ENCODE data around the gene TLL2. TPM values are rescaled to one million over a fixed set of nuclear protein-coding genes. Genes with fewer than 3 reads are reported as not detected.

Gene TLL2
- total RNA-seq, 1 experiment from 2014 or later: 0.14 TPM

GRCh38 chr10:96390460-96390864 is 123.3 kb downstream of the TLL2 start:
- H3K36me3 Mint-ChIP-seq (ENCODE audit: insufficient read depth, unreplicated experiment): no peaks in the 10 kb centered on the region
- peaks cover 21% of the 10 kb centered on the region for H3K27me3 Mint-ChIP-seq (ENCODE audit: insufficient read depth, unreplicated experiment)
- no peak overlapping the region for H3K27ac Mint-ChIP-seq (ENCODE audit: unreplicated experiment)
- no peak overlapping the region for H3K4me3 Mint-ChIP-seq (ENCODE audit: unreplicated experiment)
- DNase-seq: no peak
- Histone ChIP-seq H3K4me3 (ENCODE audit: low read depth, low read length) (no peak overlapping the region), H3K36me3 (ENCODE audit: control insufficient read depth, insufficient read depth, low read length) (no peaks in the 10 kb centered on the region), H3K4me1 (no peaks in the 10 kb centered on the region), H3K9me3 (no peaks in the 10 kb centered on the region), H3K27me3 (replicated peaks; ENCODE audit: control insufficient read depth, insufficient read depth, low read length) (peaks cover 2% of the 10 kb centered on the region; the same call in 1 of the 2 replicates)
- POLR2A ChIA-PET: no interaction called here
- TF ChIP-seq CTCF (IDR thresholded peaks at IDR 0.05; ENCODE audit: insufficient read depth in 1 of 2, low read depth in 1 of 2, low read length in 1 of 2, severe bottlenecking in 1 of 2, unreplicated experiment in 1 of 2): no peak
- H3K4me1 Mint-ChIP-seq (ENCODE audit: low read depth, unreplicated experiment): no peaks in the 10 kb centered on the region
- intact Hi-C loops (cut with micrococcal nuclease; ENCODE audit: unreplicated experiment): loop anchor here (10.0 kb wide), 1 partner anchor 254 kb away; no protein-coding TSS in a partner anchor
- BruUV-seq (replicated peaks): no TSS peak
- no peaks in the 10 kb centered on the region for H3K9me3 Mint-ChIP-seq (ENCODE audit: unreplicated experiment)
- CTCF ChIA-PET: interaction anchor here (1.5 kb wide), 1 partner anchor 16 kb away, joined by 4 read pairs; no protein-coding TSS in a partner anchor

GRCh38 chr10:96389785-96390184 is 123.9 kb downstream of the TLL2 start:
- POLR2A ChIA-PET: no interaction called here
- H3K36me3 Mint-ChIP-seq (ENCODE audit: insufficient read depth, unreplicated experiment): no peaks in the 10 kb centered on the region
- peaks cover 21% of the 10 kb centered on the region for H3K27me3 Mint-ChIP-seq (ENCODE audit: insufficient read depth, unreplicated experiment)
- no peak overlapping the region for H3K4me3 Mint-ChIP-seq (ENCODE audit: unreplicated experiment)
- BruUV-seq (replicated peaks): no TSS peak
- no peaks in the 10 kb centered on the region for H3K9me3 Mint-ChIP-seq (ENCODE audit: unreplicated experiment)
- no peak for TF ChIP-seq CTCF (IDR thresholded peaks at IDR 0.05; ENCODE audit: insufficient read depth in 1 of 2, low read depth in 1 of 2, low read length in 1 of 2, severe bottlenecking in 1 of 2, unreplicated experiment in 1 of 2)
- no peak overlapping the region for H3K4me3 ChIP-seq (ENCODE audit: low read depth, low read length)
- CTCF ChIA-PET: no interaction called here
- no peaks in the 10 kb centered on the region for H3K9me3 ChIP-seq
- no peak overlapping the region for H3K27ac Mint-ChIP-seq (ENCODE audit: unreplicated experiment)
- no peaks in the 10 kb centered on the region for H3K4me1 Mint-ChIP-seq (ENCODE audit: low read depth, unreplicated experiment)
- no peaks in the 10 kb centered on the region for H3K4me1 ChIP-seq
- no peak for DNase-seq
- peaks cover 2% of the 10 kb centered on the region; the same call in 1 of the 2 replicates for H3K27me3 ChIP-seq (replicated peaks; ENCODE audit: control insufficient read depth, insufficient read depth, low read length)
- intact Hi-C loops (cut with micrococcal nuclease; ENCODE audit: unreplicated experiment): loop anchor here (10.0 kb wide), 1 partner anchor 255 kb away; no protein-coding TSS in a partner anchor
- no peaks in the 10 kb centered on the region for H3K36me3 ChIP-seq (ENCODE audit: control insufficient read depth, insufficient read depth, low read length)

- ChIA-PET CTCF (no interaction called here), POLR2A (no interaction called here)
- no TSS peak for BruUV-seq (replicated peaks)
- Mint-ChIP-seq H3K27ac (ENCODE audit: unreplicated experiment) (no peak overlapping the region), H3K4me3 (ENCODE audit: unreplicated experiment) (no peak overlapping the region), H3K27me3 (ENCODE audit: insufficient read depth, unreplicated experiment) (peaks cover 17% of the 10 kb centered on the region), H3K9me3 (ENCODE audit: unreplicated experiment) (no peaks in the 10 kb centered on the region), H3K36me3 (ENCODE audit: insufficient read depth, unreplicated experiment) (no peaks in the 10 kb centered on the region), H3K4me1 (ENCODE audit: low read depth, unreplicated experiment) (no peaks in the 10 kb centered on the region)
- Histone ChIP-seq H3K4me3 (ENCODE audit: low read depth, low read length) (no peak overlapping the region), H3K9me3 (no peaks in the 10 kb centered on the region), H3K4me1 (no peaks in the 10 kb centered on the region), H3K36me3 (ENCODE audit: control insufficient read depth, insufficient read depth, low read length) (no peaks in the 10 kb centered on the region), H3K27me3 (replicated peaks; ENCODE audit: control insufficient read depth, insufficient read depth, low read length) (peaks cover 2% of the 10 kb centered on the region; the same call in 1 of the 2 replicates)
- DNase-seq: no peak
- no peak for TF ChIP-seq CTCF (IDR thresholded peaks at IDR 0.05; ENCODE audit: insufficient read depth in 1 of 2, low read depth in 1 of 2, low read length in 1 of 2, severe bottlenecking in 1 of 2, unreplicated experiment in 1 of 2)
- intact Hi-C loops (cut with micrococcal nuclease; ENCODE audit: unreplicated experiment): no loop called here
Measured at GRCh38 chr10:96387601-96388000, 126.1 kb downstream of the TLL2 start.
